ENCODE results near the gene DMBX1.

DMBX1 gene

GRCh38 chr1:46480959-46481646 lies 8.5 kb upstream of the DMBX1 start:
- TF ChIP-seq GATA1 (IDR thresholded peaks at IDR 0.05; ENCODE audit: low read depth, low read length) (no peak), POLR2A (IDR thresholded peaks at IDR 0.05; ENCODE audit: low read length) (no peak)
- no peak for DNase-seq

- no peak for DNase-seq
- TF ChIP-seq POLR2A (IDR thresholded peaks at IDR 0.05; ENCODE audit: low read length) (no peak), GATA1 (IDR thresholded peaks at IDR 0.05; ENCODE audit: low read depth, low read length) (no peak)
Measured at GRCh38 chr1:46481961-46482360, 7.7 kb upstream of the DMBX1 start.

- no peak for TF ChIP-seq GATA1 (IDR thresholded peaks at IDR 0.05; ENCODE audit: low read depth, low read length)
- TF ChIP-seq POLR2A (IDR thresholded peaks at IDR 0.05; ENCODE audit: low read length), result no peak
- no peak for DNase-seq
Measured at GRCh38 chr1:46483589-46483988, 6.0 kb upstream of the DMBX1 start.

DNA sequence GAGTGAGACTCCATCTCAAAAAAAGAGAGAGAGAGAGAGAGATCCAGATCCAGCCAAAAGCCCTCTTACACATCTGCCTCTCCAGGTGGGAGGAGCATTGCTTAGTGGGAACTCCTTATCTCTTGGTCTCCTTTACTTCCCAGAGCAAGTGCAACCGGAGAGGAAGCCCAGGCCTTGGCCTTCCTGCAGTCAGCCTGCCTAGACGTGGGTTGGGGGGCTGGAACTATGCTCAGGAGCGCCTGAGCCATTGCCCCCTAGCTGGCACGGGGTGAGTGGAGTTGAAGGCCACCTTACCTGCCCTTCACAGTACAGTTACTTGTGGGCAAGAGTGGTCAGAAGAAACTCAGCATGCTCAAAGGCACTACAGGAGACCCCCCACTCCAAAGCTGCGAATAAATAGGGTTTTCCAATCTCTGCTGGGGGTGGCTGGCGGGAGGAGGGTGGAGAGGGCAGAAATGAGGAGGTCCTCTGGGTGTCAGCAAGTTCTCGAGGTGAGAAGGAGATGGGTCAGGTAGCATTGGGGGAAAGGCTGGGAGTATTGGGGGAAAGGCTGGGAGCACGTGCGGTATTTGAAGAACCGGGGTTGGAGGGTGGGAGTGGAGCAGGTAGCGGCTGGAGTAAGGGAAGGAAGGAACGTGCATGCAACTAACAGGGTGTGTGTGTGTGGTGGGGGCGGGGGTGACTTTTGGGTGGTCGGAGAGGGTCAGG lies 4.7 kb upstream of the DMBX1 start:
- TF ChIP-seq GATA1 (IDR thresholded peaks at IDR 0.05; ENCODE audit: low read depth, low read length) (no peak), POLR2A (IDR thresholded peaks at IDR 0.05; ENCODE audit: low read length) (no peak)
- no peak for DNase-seq

- no peak for DNase-seq
Measured at GRCh38 chr1:46485564-46486431, 3.8 kb upstream of the DMBX1 start.

DNA sequence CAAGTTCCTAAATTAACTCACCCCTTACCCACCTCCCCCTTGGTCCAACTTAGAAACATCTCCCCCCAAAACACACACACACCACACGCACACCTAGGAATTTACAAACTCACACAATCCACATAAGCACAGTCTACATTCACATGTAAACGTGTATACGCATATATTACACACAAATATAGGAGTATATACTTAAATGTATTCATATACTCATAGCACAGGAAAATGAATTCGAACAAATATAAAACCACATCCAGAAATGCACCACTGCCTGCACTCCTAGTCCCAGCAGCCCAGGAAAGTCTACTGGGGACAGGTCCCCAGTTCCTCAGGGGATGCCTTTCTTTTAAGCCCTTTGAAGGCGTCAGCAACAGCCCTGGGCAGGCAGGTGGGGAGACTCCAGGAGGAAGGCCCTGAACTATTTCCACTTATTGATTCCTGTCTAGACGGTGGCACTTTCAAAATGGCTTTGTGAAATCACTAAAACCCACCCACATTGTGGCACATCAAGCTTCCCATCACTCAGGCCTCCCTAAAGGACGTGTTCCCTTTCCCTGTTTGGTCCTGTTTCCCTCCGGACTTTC lies 3.1 kb upstream of the DMBX1 start:
- no peak for TF ChIP-seq POLR2A (IDR thresholded peaks at IDR 0.05; ENCODE audit: low read length)
- TF ChIP-seq GATA1 (IDR thresholded peaks at IDR 0.05; ENCODE audit: low read depth, low read length), result no peak
- no peak for DNase-seq

More at GRCh38 chr1:46485564-46486431, 3.8 kb upstream of the DMBX1 start:
- TF ChIP-seq POLR2A (IDR thresholded peaks at IDR 0.05; ENCODE audit: low read length) (no peak), GATA1 (IDR thresholded peaks at IDR 0.05; ENCODE audit: low read depth, low read length) (no peak)

DNA sequence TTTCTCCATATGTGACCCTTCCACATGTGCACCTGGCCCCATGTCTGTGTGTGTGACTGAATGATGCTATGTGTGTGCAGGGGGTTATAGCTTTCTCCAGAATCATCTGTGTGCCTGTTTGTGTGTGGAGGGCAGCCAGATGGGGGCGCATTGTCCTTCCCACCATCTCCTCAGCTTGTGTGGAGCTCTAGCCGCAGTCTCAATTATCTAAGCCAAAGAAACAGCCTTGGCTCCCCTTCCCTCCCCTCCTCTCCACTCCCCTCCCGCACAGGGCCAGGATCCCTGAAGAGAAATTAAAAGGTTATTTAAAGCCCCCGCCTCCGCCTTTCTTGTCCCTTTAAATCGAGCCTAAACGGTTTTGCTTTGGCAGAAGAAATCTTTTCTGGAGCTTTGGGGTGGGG lies 1.8 kb upstream of the DMBX1 start:
- no peak for TF ChIP-seq POLR2A (IDR thresholded peaks at IDR 0.05; ENCODE audit: low read length)
- TF ChIP-seq GATA1 (IDR thresholded peaks at IDR 0.05; ENCODE audit: low read depth, low read length), result no peak
- peak; percentile 55 to 57 for DNase-seq

GRCh38 chr1:46488343-46489168 lies 1.1 kb upstream of the DMBX1 start:
- no peak for TF ChIP-seq GATA1 (IDR thresholded peaks at IDR 0.05; ENCODE audit: low read depth, low read length)
- no peak for TF ChIP-seq POLR2A (IDR thresholded peaks at IDR 0.05; ENCODE audit: low read length)
- no peak for DNase-seq

- no peak for DNase-seq
Measured at GRCh38 chr1:46489169-46489637, 433 bp upstream of the DMBX1 start.

DNA sequence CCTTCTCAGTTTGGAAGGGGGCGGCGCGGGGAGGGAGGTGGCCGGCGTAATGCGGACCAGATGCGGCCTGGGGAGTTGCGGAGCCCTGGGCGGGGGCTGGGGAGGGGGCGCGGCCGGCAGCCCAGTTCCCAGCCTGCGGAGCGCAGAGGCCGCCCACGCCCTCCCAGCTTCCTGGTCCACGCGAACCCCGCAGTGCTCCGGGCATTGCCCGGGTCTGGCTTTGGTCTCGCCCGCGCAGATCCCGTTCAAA lies 695 bp downstream of the DMBX1 start:
- no peak for DNase-seq
- TF ChIP-seq GATA1 (IDR thresholded peaks at IDR 0.05; ENCODE audit: low read depth, low read length), result no peak
- TF ChIP-seq POLR2A (IDR thresholded peaks at IDR 0.05; ENCODE audit: low read length), result no peak

More at GRCh38 chr1:46489169-46489637, 433 bp upstream of the DMBX1 start:
- TF ChIP-seq POLR2A (IDR thresholded peaks at IDR 0.05; ENCODE audit: low read length) (no peak), GATA1 (IDR thresholded peaks at IDR 0.05; ENCODE audit: low read depth, low read length) (no peak)

DNA sequence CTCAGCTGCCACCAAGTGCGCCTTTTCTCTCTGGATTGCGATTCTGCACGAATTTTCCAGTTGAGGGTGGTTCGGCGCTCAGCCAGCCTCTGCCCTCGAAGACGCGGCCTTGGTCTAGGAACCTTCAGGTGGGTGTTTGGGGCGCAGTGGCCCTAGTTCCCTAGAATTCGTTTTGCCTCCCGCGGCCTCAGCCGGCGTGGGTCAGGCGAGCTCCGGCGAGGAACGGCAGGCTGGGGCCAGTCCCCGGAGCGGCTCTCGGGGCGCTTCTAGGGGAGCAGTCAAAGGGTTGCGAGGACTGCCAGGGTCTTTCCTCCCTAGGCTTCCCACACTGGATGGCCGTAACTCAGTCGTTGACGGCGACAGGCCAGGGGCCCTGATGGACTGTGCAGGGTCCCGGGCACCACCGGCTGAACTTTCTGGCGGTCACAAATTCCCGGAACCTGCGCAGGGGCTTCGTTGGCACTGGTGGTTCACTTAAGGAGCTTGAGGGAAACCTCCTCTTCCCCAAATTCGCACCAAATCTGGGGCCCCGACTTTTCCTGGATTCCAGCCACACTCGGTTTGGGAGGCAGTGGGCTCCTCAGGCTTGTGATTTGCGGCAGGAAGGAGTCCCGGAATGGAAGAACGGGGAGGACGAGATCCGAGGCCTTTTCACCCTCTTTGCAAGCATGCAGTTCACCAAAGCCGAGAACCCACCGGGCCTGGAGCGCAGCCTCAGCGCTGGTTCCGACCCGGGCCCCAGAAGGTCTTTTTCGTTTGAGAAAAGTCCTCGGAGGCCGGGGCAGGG lies 1.2 kb downstream of the DMBX1 start:
- TF ChIP-seq GATA1 (IDR thresholded peaks at IDR 0.05; ENCODE audit: low read depth, low read length), result no peak
- no peak for TF ChIP-seq POLR2A (IDR thresholded peaks at IDR 0.05; ENCODE audit: low read length)
- peak; percentile 28 to 43 for DNase-seq

- TF ChIP-seq POLR2A (IDR thresholded peaks at IDR 0.05; ENCODE audit: low read length) (no peak), GATA1 (IDR thresholded peaks at IDR 0.05; ENCODE audit: low read depth, low read length) (no peak)
- no peak for DNase-seq
Measured at GRCh38 chr1:46491443-46492268, 2.0 kb downstream of the DMBX1 start.
